ENCODE data around the gene SPATA13.

Gene SPATA13

DNA sequence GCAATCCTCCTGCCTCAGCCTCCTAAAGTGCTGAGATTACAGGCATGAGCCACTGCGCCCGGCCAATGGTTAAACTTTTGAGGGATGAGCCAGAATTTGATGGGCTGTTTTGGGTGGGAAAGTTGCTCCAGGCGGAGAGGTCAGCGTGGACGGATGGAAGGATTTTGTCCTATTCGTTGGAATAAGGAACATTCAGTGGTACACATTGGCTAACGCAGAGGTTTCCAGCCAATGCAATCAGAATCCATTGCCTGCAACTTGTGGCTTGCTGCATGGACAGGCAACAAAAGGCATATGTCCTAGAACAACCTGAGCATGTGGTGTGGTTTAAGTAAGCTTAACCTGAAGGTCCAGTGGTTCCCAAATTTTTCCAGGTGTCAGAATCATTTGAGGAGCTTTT, 113.4 kb downstream of the SPATA13 start:
- no peak for ATAC-seq
- TF ChIP-seq ZNF70 (CRISPR knock-in tag; IDR thresholded peaks at IDR 0.05) (no peak), PPARA (CRISPR knock-in tag; IDR thresholded peaks at IDR 0.05; ENCODE audit: borderline replicate concordance) (no peak), ZFP3 (CRISPR knock-in tag; IDR thresholded peaks at IDR 0.05) (no peak), ARNTL (CRISPR knock-in tag; IDR thresholded peaks at IDR 0.05; ENCODE audit: borderline replicate concordance, low read depth) (no peak), ZNF565 (CRISPR knock-in tag; conservative IDR thresholded peaks at IDR 0.05; ENCODE audit: low read depth) (no peak), POU6F1 (CRISPR knock-in tag; IDR thresholded peaks at IDR 0.05; ENCODE audit: borderline replicate concordance, low read depth) (no peak)
- TF ChIP-seq, protein P1, sequence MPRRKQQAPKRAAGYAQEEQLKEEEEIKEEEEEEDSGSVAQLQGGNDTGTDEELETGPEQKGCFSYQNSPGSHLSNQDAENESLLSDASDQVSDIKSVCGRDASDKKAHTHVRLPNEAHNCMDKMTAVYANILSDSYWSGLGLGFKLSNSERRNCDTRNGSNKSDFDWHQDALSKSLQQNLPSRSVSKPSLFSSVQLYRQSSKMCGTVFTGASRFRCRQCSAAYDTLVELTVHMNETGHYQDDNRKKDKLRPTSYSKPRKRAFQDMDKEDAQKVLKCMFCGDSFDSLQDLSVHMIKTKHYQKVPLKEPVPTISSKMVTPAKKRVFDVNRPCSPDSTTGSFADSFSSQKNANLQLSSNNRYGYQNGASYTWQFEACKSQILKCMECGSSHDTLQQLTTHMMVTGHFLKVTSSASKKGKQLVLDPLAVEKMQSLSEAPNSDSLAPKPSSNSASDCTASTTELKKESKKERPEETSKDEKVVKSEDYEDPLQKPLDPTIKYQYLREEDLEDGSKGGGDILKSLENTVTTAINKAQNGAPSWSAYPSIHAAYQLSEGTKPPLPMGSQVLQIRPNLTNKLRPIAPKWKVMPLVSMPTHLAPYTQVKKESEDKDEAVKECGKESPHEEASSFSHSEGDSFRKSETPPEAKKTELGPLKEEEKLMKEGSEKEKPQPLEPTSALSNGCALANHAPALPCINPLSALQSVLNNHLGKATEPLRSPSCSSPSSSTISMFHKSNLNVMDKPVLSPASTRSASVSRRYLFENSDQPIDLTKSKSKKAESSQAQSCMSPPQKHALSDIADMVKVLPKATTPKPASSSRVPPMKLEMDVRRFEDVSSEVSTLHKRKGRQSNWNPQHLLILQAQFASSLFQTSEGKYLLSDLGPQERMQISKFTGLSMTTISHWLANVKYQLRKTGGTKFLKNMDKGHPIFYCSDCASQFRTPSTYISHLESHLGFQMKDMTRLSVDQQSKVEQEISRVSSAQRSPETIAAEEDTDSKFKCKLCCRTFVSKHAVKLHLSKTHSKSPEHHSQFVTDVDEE (CRISPR knock-in tag; IDR thresholded peaks at IDR 0.05): no peak

DNA sequence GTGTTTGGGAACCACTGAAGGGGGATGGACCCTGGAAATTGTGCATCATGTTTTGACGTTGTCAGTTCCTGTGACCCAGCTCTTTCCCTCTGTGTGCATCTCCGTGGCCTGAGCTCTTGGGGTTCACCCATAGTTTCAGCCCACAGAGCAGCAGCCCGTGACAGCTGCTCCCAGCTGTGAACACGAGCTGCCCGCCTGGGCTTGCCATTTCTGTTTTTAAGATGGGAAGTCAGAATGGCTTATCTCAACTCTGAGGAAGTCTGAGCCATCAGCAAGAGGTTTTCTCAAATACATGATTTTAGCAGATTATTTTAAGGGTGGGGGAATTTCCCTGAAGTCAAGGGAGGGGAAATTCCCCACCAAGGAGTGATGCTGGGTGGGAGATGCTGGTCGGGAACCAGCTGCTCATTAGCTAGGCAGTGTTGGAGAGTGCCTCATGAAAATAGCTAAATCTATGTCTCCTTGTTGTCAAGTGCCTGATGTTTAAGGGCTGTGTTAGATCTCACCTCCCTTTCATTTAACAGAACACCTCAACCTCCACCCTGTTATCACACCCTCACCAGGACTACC, 114.0 kb downstream of the SPATA13 start:
- no peak for TF ChIP-seq ISL1 (CRISPR knock-in tag; IDR thresholded peaks at IDR 0.05)
- TF ChIP-seq ZFP3 (CRISPR knock-in tag; IDR thresholded peaks at IDR 0.05): no peak
- no peak for TF ChIP-seq ZNF565 (CRISPR knock-in tag; conservative IDR thresholded peaks at IDR 0.05; ENCODE audit: low read depth)
- TF ChIP-seq ZFP30 (CRISPR knock-in tag; IDR thresholded peaks at IDR 0.05): no peak
- TF ChIP-seq GLIS3 (CRISPR knock-in tag; IDR thresholded peaks at IDR 0.05): no peak
- no peak for TF ChIP-seq OSR1 (CRISPR knock-in tag; IDR thresholded peaks at IDR 0.05)
- no peak for TF ChIP-seq ZNF70 (CRISPR knock-in tag; IDR thresholded peaks at IDR 0.05)
- no peak for TF ChIP-seq SNAI2 (CRISPR knock-in tag; IDR thresholded peaks at IDR 0.05)
- no peak for TF ChIP-seq POU6F1 (CRISPR knock-in tag; IDR thresholded peaks at IDR 0.05; ENCODE audit: borderline replicate concordance, low read depth)
- no peak for TF ChIP-seq RARB (CRISPR knock-in tag; IDR thresholded peaks at IDR 0.05)
- TF ChIP-seq, protein P2, sequence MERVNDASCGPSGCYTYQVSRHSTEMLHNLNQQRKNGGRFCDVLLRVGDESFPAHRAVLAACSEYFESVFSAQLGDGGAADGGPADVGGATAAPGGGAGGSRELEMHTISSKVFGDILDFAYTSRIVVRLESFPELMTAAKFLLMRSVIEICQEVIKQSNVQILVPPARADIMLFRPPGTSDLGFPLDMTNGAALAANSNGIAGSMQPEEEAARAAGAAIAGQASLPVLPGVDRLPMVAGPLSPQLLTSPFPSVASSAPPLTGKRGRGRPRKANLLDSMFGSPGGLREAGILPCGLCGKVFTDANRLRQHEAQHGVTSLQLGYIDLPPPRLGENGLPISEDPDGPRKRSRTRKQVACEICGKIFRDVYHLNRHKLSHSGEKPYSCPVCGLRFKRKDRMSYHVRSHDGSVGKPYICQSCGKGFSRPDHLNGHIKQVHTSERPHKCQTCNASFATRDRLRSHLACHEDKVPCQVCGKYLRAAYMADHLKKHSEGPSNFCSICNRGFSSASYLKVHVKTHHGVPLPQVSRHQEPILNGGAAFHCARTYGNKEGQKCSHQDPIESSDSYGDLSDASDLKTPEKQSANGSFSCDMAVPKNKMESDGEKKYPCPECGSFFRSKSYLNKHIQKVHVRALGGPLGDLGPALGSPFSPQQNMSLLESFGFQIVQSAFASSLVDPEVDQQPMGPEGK (CRISPR knock-in tag; IDR thresholded peaks at IDR 0.05; ENCODE audit: borderline replicate concordance): no peak
- TF ChIP-seq BACH2 (CRISPR knock-in tag; IDR thresholded peaks at IDR 0.05; ENCODE audit: borderline replicate concordance): no peak
- no peak for TF ChIP-seq TCF4 (CRISPR knock-in tag; IDR thresholded peaks at IDR 0.05; ENCODE audit: borderline replicate concordance)
- TF ChIP-seq, protein P3, sequence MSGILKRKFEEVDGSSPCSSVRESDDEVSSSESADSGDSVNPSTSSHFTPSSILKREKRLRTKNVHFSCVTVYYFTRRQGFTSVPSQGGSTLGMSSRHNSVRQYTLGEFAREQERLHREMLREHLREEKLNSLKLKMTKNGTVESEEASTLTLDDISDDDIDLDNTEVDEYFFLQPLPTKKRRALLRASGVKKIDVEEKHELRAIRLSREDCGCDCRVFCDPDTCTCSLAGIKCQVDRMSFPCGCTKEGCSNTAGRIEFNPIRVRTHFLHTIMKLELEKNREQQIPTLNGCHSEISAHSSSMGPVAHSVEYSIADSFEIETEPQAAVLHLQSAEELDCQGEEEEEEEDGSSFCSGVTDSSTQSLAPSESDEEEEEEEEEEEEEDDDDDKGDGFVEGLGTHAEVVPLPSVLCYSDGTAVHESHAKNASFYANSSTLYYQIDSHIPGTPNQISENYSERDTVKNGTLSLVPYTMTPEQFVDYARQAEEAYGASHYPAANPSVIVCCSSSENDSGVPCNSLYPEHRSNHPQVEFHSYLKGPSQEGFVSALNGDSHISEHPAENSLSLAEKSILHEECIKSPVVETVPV (CRISPR knock-in tag; IDR thresholded peaks at IDR 0.05): no peak
- TF ChIP-seq TOX (CRISPR knock-in tag; IDR thresholded peaks at IDR 0.05; ENCODE audit: borderline replicate concordance): no peak
- no peak for TF ChIP-seq ZNF8 (CRISPR knock-in tag; IDR thresholded peaks at IDR 0.05)
- TF ChIP-seq ZC3H10 (CRISPR knock-in tag; IDR thresholded peaks at IDR 0.05): no peak
- TF ChIP-seq CSDC2 (CRISPR knock-in tag; IDR thresholded peaks at IDR 0.05): no peak
- no peak for TF ChIP-seq CREB5 (CRISPR knock-in tag; IDR thresholded peaks at IDR 0.05; ENCODE audit: low read depth)
- TF ChIP-seq, protein P1 (CRISPR knock-in tag; IDR thresholded peaks at IDR 0.05): no peak
- no peak for ATAC-seq

Measured in SK-N-SH treated with all-trans-retinoic acid at 6 μM for 48 hours (cell line).